Measurements from ENCODE around the gene DNASE1L3.

GRCh38 chr3:58155838-58156237, 54.9 kb downstream of the DNASE1L3 start:
- TF ChIP-seq FOXM1 (IDR thresholded peaks at IDR 0.05; ENCODE audit: borderline replicate concordance) (no peak), FOXK2 (IDR thresholded peaks at IDR 0.05) (no peak), TARDBP (IDR thresholded peaks at IDR 0.05) (no peak), FOXA1 (IDR thresholded peaks at IDR 0.05) (no peak), LEF1 (IDR thresholded peaks at IDR 0.05; ENCODE audit: borderline replicate concordance) (no peak), PKNOX1 (IDR thresholded peaks at IDR 0.05) (no peak), ELF4 (IDR thresholded peaks at IDR 0.05) (no peak), BHLHE40 (IDR thresholded peaks at IDR 0.05; ENCODE audit: borderline replicate concordance) (no peak), CTBP1 (IDR thresholded peaks at IDR 0.05; ENCODE audit: borderline replicate concordance) (no peak), SP1 (IDR thresholded peaks at IDR 0.05) (no peak)
